Neural cell (in vitro differentiated cells): Measurements from ENCODE around the gene HMCN2. TPM values are rescaled to one million over a fixed set of nuclear protein-coding genes. Genes with fewer than 3 reads are reported as not detected.
A peak's percentile ranks its signal among the peaks of the same experiment; 100 is the strongest.

Source experiments
- H2AFZ ChIP-seq: fragments of 200-600, 300-800 bp; sonication (generic), shearing (Covaris generic); 2 replicates; pipeline ENCODE4 v1.6.0; 2014; ENCODE audit warnings: low read depth, mild to moderate bottlenecking, antibody characterized with exemption, low read length, moderate library complexity
- H3F3A ChIP-seq: fragments of 200-600 bp; shearing (Covaris generic); 2 replicates; pipeline ENCODE4 v1.6.1; 2016; ENCODE audit warnings: mild to moderate bottlenecking, moderate library complexity, mixed read lengths, antibody characterized with exemption, low read length; ENCODE audit not compliant: insufficient read depth, poor library complexity, severe bottlenecking
- H3K27ac ChIP-seq: fragments of 200-600, 300-800 bp; sonication (generic), shearing (Covaris generic); 2 replicates; pipeline ENCODE4 v1.5.1; 2014; ENCODE audit warnings: mild to moderate bottlenecking, low read length, moderate library complexity
- H3K27me3 ChIP-seq: fragments of 300-800, 200-600 bp; sonication (generic), shearing (Covaris generic); 2 replicates; pipeline ENCODE4 v1.6.0; 2014; ENCODE audit warnings: mild to moderate bottlenecking, low read depth, low read length, moderate library complexity; ENCODE audit not compliant: insufficient read depth
- H3K36me3 ChIP-seq: fragments of 300-800, 200-600 bp; sonication (generic), shearing (Covaris generic); 2 replicates; pipeline ENCODE4 v1.5.1; 2014; ENCODE audit warnings: mild to moderate bottlenecking, antibody characterized with exemption, low read length, moderate library complexity; ENCODE audit not compliant: insufficient read depth
- H3K4me2 ChIP-seq: fragments of 300-800, 200-600 bp; sonication (generic), shearing (Covaris generic); 2 replicates; pipeline ENCODE4 v1.6.0; 2014; ENCODE audit warnings: mild to moderate bottlenecking, low read length
- H3K4me3 ChIP-seq: fragments of 300-800, 200-600 bp; sonication (generic), shearing (Covaris generic); 2 replicates; pipeline ENCODE4 v1.5.1; 2014; ENCODE audit warnings: mild to moderate bottlenecking, low read length, moderate library complexity
- H3K79me2 ChIP-seq: fragments of 200-600 bp; shearing (Covaris generic); replicated peaks from 2 replicates; pipeline ENCODE4 v1.6.0; 2014; ENCODE audit warnings: mild to moderate bottlenecking, low read length, moderate library complexity; ENCODE audit not compliant: insufficient read depth
- H3K9ac ChIP-seq: fragments of 300-800, 200-600 bp; sonication (generic), shearing (Covaris generic); 2 replicates; pipeline ENCODE4 v1.6.1; 2016; ENCODE audit warnings: mild to moderate bottlenecking, low read length, mixed read lengths
- H3K9me2 ChIP-seq: fragments of 200-600 bp; shearing (Covaris generic); 2 replicates; pipeline ENCODE4 v1.6.1; 2016; ENCODE audit warnings: mild to moderate bottlenecking, low read length, mixed read lengths; ENCODE audit not compliant: insufficient read depth
- H3K9me3 ChIP-seq: fragments of 200-600, 300-800 bp; sonication (generic), shearing (Covaris generic); 2 replicates; pipeline ENCODE4 v1.6.1; 2016; ENCODE audit warnings: mild to moderate bottlenecking, mixed run types, low read length, moderate library complexity, mixed read lengths
- H4K20me1 ChIP-seq: fragments of 200-600 bp; shearing (Covaris generic); 2 replicates; pipeline ENCODE4 v1.6.1; 2016; ENCODE audit warnings: mild to moderate bottlenecking, mixed run types; ENCODE audit not compliant: insufficient read depth
- EP300 ChIP-seq: fragments of 450-650 bp; conservative IDR thresholded peaks from 2 replicates; pipeline ENCODE4 v1.6.1; 2014; ENCODE audit warnings: antibody characterized with exemption, mild to moderate bottlenecking, moderate library complexity; ENCODE audit not compliant: poor library complexity, severe bottlenecking
- EZH2 ChIP-seq: fragments of 200-600, 300-800 bp; shearing (Covaris generic), sonication (generic); IDR thresholded peaks from 2 replicates; pipeline ENCODE4 v1.6.1; 2014; ENCODE audit warnings: antibody characterized with exemption, low read length, borderline replicate concordance, mild to moderate bottlenecking; ENCODE audit not compliant: insufficient read depth, poor library complexity, severe bottlenecking
- MXI1 ChIP-seq: fragments of 450-650 bp; conservative IDR thresholded peaks from 2 replicates; pipeline ENCODE4 v1.6.1; 2014; ENCODE audit warnings: antibody characterized with exemption, mild to moderate bottlenecking; ENCODE audit not compliant: poor library complexity, severe bottlenecking
- POLR2AphosphoS5 ChIP-seq: IDR thresholded peaks from 2 replicates; pipeline ENCODE4 v1.6.1; 2012
- RAD21 ChIP-seq: fragments of 450-650 bp; conservative IDR thresholded peaks from 2 replicates; pipeline ENCODE4 v1.6.1; 2014; ENCODE audit warnings: antibody characterized with exemption, mild to moderate bottlenecking, moderate library complexity
- SMC3 ChIP-seq: fragments of 450-650 bp; conservative IDR thresholded peaks from 2 replicates; pipeline ENCODE4 v1.6.1; 2014; ENCODE audit warnings: antibody characterized with exemption, mild to moderate bottlenecking, moderate library complexity; ENCODE audit not compliant: poor library complexity
- TAF1 ChIP-seq: IDR thresholded peaks from 2 replicates; pipeline ENCODE4 v1.6.1; 2012; ENCODE audit warnings: low read depth
- polyA plus RNA-seq: library from polyadenylated mRNA; depleted of rRNA; stranded (reverse); fragments of >200 nt; gene quantifications from 2 replicates; pipeline ENCODE4 v1.2.3, GENCODE V29; 2014
- TF ChIP-seq, protein P1 (sequence below): fragments of 450-650 bp; IDR thresholded peaks from 2 replicates; pipeline ENCODE4 v1.5.1; 2014; ENCODE audit warnings: antibody characterized with exemption, mild to moderate bottlenecking, moderate library complexity; ENCODE audit not compliant: poor library complexity, severe bottlenecking
- TF ChIP-seq, protein P2 (sequence below): IDR thresholded peaks from 2 replicates; pipeline ENCODE4 v1.6.1; 2012; ENCODE audit warnings: borderline replicate concordance

The HMCN2 gene
- polyA plus RNA-seq, 1 donor from 2014 or later, result 1.7 TPM

DNA sequence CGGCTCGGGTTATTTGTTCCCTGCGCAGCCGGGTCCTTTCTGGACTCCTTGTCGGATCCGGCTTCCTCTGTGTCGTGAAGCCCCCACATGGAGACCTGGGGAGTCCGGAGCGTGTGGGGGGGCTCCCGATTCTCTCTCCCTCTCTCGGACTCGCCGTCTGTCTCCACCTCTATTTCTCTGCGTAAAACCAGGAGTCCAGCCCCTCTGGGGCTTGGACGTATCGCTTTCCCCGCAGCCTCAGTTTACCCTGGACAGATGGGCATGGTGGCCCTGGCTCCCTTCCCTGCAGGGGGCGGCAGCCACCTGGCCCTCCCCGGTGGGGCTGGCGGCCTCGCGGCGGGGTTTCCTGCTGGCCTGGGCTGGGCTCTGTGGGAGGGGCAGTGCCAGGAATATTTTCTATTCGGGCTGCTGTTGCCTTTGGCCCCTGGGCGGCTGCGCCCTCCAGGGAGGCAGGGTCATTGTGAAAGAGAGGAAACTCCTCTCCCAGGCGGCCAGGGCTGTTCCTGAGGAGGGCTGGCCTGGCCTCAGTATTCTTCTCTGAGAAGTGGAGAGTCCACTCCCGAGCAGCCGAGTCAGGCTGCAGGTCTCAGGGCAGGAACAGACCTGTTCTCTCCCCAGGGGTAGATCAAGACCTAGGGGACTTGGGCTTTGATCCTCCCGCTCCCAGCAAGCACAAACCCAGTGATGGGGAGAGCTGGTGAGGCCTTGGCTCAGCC is 179.9 kb downstream of the HMCN2 start:
- H3K4me2 ChIP-seq, result no peak overlapping the region
- TF ChIP-seq, protein P1, sequence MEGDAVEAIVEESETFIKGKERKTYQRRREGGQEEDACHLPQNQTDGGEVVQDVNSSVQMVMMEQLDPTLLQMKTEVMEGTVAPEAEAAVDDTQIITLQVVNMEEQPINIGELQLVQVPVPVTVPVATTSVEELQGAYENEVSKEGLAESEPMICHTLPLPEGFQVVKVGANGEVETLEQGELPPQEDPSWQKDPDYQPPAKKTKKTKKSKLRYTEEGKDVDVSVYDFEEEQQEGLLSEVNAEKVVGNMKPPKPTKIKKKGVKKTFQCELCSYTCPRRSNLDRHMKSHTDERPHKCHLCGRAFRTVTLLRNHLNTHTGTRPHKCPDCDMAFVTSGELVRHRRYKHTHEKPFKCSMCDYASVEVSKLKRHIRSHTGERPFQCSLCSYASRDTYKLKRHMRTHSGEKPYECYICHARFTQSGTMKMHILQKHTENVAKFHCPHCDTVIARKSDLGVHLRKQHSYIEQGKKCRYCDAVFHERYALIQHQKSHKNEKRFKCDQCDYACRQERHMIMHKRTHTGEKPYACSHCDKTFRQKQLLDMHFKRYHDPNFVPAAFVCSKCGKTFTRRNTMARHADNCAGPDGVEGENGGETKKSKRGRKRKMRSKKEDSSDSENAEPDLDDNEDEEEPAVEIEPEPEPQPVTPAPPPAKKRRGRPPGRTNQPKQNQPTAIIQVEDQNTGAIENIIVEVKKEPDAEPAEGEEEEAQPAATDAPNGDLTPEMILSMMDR, result no peak
- H3K9me3 ChIP-seq, result no peaks in the 10 kb centered on the region
- peaks cover 26% of the 10 kb centered on the region for H3K27me3 ChIP-seq
- H3K9me2 ChIP-seq, result no peaks in the 10 kb centered on the region
- no peaks in the 10 kb centered on the region for H3K36me3 ChIP-seq
- H2AFZ ChIP-seq, result no peak overlapping the region
- H3K9ac ChIP-seq, result no peak overlapping the region
- H3K4me3 ChIP-seq, result peak overlapping the region; percentile 64
- H4K20me1 ChIP-seq, result no peaks in the 10 kb centered on the region
- H3K79me2 ChIP-seq, result no peaks in the 10 kb centered on the region
- no peaks in the 10 kb centered on the region for H3F3A ChIP-seq
- no peak overlapping the region for H3K27ac ChIP-seq

DNA sequence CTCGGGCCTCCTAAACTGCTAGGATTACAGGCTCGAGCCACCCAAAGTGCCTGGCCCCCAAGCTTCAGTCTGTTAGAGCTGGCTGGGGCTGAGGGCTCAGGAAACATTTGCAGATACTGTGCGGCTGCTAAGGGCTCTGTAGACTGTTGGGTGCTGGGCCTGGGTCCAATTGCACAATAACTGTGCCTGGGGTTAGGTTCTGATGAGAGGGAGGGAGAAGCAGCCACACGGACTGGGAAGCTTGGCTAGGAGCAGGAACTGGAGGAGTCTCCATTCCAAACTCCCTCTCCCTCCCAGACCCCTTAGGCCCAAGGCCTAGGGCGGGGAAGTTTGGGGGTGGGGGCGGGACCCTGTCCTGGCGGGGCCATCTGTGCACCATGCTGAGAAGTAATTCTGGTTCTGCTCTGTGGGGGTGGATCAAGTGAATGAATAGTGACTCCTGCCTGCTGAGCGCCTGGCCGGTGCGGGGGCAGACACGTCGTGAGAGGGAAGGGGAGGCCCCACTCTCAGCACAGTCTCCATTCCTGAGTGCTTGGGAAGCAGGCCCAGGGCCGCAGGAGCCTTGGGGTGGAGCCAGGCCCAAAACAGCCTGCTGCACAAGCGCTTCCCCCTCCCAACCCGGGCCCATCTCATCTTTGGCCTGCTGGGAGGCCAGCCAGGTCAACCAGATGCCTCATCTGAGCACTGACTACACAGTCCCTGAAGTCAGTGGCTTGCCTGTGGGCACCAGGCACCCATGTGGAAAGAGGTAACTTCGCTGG is 180.7 kb downstream of the HMCN2 start:
- no peak overlapping the region for H3K4me3 ChIP-seq
- H3K9ac ChIP-seq, result no peak overlapping the region

More for the DNA sequence above, 180.7 kb downstream of the HMCN2 start:
- Histone ChIP-seq H3K9me3 (no peaks in the 10 kb centered on the region), H4K20me1 (no peaks in the 10 kb centered on the region), H3K27ac (no peak overlapping the region), H3F3A (no peaks in the 10 kb centered on the region), H2AFZ (no peak overlapping the region), H3K79me2 (no peaks in the 10 kb centered on the region), H3K27me3 (peaks cover 26% of the 10 kb centered on the region), H3K36me3 (no peaks in the 10 kb centered on the region), H3K4me2 (no peak overlapping the region), H3K9me2 (no peaks in the 10 kb centered on the region)
- TF ChIP-seq EP300, result no peak
- no peak for TF ChIP-seq RAD21
- TF ChIP-seq, protein P2, sequence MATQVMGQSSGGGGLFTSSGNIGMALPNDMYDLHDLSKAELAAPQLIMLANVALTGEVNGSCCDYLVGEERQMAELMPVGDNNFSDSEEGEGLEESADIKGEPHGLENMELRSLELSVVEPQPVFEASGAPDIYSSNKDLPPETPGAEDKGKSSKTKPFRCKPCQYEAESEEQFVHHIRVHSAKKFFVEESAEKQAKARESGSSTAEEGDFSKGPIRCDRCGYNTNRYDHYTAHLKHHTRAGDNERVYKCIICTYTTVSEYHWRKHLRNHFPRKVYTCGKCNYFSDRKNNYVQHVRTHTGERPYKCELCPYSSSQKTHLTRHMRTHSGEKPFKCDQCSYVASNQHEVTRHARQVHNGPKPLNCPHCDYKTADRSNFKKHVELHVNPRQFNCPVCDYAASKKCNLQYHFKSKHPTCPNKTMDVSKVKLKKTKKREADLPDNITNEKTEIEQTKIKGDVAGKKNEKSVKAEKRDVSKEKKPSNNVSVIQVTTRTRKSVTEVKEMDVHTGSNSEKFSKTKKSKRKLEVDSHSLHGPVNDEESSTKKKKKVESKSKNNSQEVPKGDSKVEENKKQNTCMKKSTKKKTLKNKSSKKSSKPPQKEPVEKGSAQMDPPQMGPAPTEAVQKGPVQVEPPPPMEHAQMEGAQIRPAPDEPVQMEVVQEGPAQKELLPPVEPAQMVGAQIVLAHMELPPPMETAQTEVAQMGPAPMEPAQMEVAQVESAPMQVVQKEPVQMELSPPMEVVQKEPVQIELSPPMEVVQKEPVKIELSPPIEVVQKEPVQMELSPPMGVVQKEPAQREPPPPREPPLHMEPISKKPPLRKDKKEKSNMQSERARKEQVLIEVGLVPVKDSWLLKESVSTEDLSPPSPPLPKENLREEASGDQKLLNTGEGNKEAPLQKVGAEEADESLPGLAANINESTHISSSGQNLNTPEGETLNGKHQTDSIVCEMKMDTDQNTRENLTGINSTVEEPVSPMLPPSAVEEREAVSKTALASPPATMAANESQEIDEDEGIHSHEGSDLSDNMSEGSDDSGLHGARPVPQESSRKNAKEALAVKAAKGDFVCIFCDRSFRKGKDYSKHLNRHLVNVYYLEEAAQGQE, result no peak
- TF ChIP-seq MXI1, result no peak
- no peak for TF ChIP-seq EZH2
- TF ChIP-seq POLR2AphosphoS5, result no peak
- TF ChIP-seq SMC3, result no peak
- TF ChIP-seq TAF1, result no peak
- TF ChIP-seq, protein P1, result no peak
